A549 (cell line): ENCODE data around the gene COBL. TPM values are rescaled to one million over a fixed set of nuclear protein-coding genes. Genes with fewer than 3 reads are reported as not detected.
A peak's percentile ranks its signal among the peaks of the same experiment; 100 is the strongest.

Experiments
- ATAC-seq, 2 experiments: fragments of 200-7000 bp in 1 of 2; fragments of >200 bp in 1 of 2; cut with Nextera tagmentation in 1 of 2; cut with Tn5 transposase in 1 of 2; 3 replicates each; pipeline versions ENCODE4 v1.8.0 to v1.9.1; 2018 to 2020; ENCODE audit warnings: mild to moderate bottlenecking in 1 of 2, moderate library complexity in 1 of 2
- CTCF ChIA-PET: fragments of 300-600 bp; sonication (Branson Sonifier 250); formaldehyde crosslinking; extraction: SDS; loops from one replicate; lab custom pipeline; 2021; ENCODE audit warnings: antibody characterized with exemption, inconsistent platforms; lab: Yijun Ruan, JAX
- POLR2A ChIA-PET: fragments of 350-600 bp; formaldehyde crosslinking; extraction: SDS; loops from one replicate; lab custom pipeline; 2021; ENCODE audit warnings: antibody characterized with exemption, inconsistent platforms; lab: Yijun Ruan, JAX
- DNase-seq, 2 experiments: peaks; one replicate each; pipeline versions ENCODE4 v3.0.0 to v3.0.0-alpha.2; 2011 to 2016; ENCODE audit warnings: low read depth in 1 of 2, low spot score in 1 of 2
- FAIRE-seq: peaks from 2 replicates; lab custom pipeline; 2011; peaks lifted over from hg19 to GRCh38; lab: Jason Lieb, UNC
- H3K27ac ChIP-seq, 2 experiments: fragments of >200 bp; sonication (Bioruptor Twin); formaldehyde crosslinking; 3 replicates each; pipeline ENCODE4 v1.5.1; 2016 to 2017
- H3K4me1 ChIP-seq: fragments of >200 bp; sonication (Bioruptor Twin); formaldehyde crosslinking; 3 replicates; pipeline ENCODE4 v1.6.1; 2016
- H3K4me2 ChIP-seq: fragments of >200 bp; sonication (Bioruptor Twin); formaldehyde crosslinking; 3 replicates; pipeline ENCODE4 v1.6.1; 2016
- H3K4me3 ChIP-seq: fragments of >200 bp; sonication (Bioruptor Twin); formaldehyde crosslinking; 3 replicates; pipeline ENCODE4 v1.5.1; 2016
- H3K9me3 ChIP-seq: fragments of >200 bp; sonication (Bioruptor Twin); formaldehyde crosslinking; 3 replicates; pipeline ENCODE4 v1.6.1; 2016
- CHD2 ChIP-seq: fragments of 150-350 bp; IDR thresholded peaks from 2 replicates; pipeline ENCODE4 v1.6.1; 2014; ENCODE audit warnings: low read length; ENCODE audit not compliant: partially characterized antibody
- ESRRA ChIP-seq: fragments of 150-350 bp; IDR thresholded peaks from 2 replicates; pipeline ENCODE4 v1.6.1; 2014; ENCODE audit warnings: mild to moderate bottlenecking, low read length, borderline replicate concordance
- FOSL2 ChIP-seq, 2 experiments: fragments of 450-650 bp in 1 of 2; fragments of >200 bp in 1 of 2; sonication (Bioruptor Twin) in 1 of 2; formaldehyde crosslinking; IDR thresholded peaks; 2 replicates each; pipeline versions ENCODE4 v1.5.0 to v1.6.1; 2016 to 2020; ENCODE audit warnings: mild to moderate bottlenecking in 1 of 2, moderate library complexity in 1 of 2
- HDAC2 ChIP-seq: fragments of 200-600 bp; sonication (generic); IDR thresholded peaks from 2 replicates; pipeline ENCODE4 v1.6.1; 2016
- HEYL ChIP-seq: fragments of 250-450 bp; sonication (Bioruptor Pico); IDR thresholded peaks from 2 replicates; pipeline ENCODE4 v1.8.0; 2021; ENCODE audit warnings: mild to moderate bottlenecking, moderate library complexity
- JUN ChIP-seq, 2 experiments: fragments of >200 bp; sonication (Bioruptor Twin); formaldehyde crosslinking; IDR thresholded peaks; 2 replicates in 1 of 2; 3 replicates in 1 of 2; pipeline ENCODE4 v1.6.1; 2016 to 2017
- KDM1A ChIP-seq: fragments of 200-600 bp; sonication (generic); IDR thresholded peaks from 2 replicates; pipeline ENCODE4 v1.6.1; 2016; ENCODE audit warnings: low read depth, mild to moderate bottlenecking
- NFE2L2 ChIP-seq: fragments of 150-350 bp; conservative IDR thresholded peaks from 2 replicates; pipeline ENCODE4 v1.6.1; 2014; ENCODE audit warnings: low read length
- PHF8 ChIP-seq: fragments of 200-600 bp; sonication (generic); IDR thresholded peaks from 2 replicates; pipeline ENCODE4 v1.6.1; 2016; ENCODE audit warnings: low read depth, mild to moderate bottlenecking, antibody characterized with exemption, moderate library complexity, borderline replicate concordance
- POLR2A ChIP-seq: IDR thresholded peaks from 2 replicates; pipeline ENCODE4 v1.6.1; 2012; ENCODE audit warnings: mild to moderate bottlenecking, low read length
- RAD21 ChIP-seq, 2 experiments: fragments of >200 bp in 1 of 2; sonication (Bioruptor Twin) in 1 of 2; formaldehyde crosslinking in 1 of 2; IDR thresholded peaks in 1 of 2; conservative IDR thresholded peaks in 1 of 2; 2 replicates in 1 of 2; 3 replicates in 1 of 2; pipeline ENCODE4 v1.6.1; 2012 to 2018; ENCODE audit warnings: inconsistent platforms in 1 of 2
- RARB ChIP-seq: fragments of 250-450 bp; sonication (Bioruptor Pico); IDR thresholded peaks from 2 replicates; pipeline ENCODE4 v1.8.0; 2021; ENCODE audit warnings: mild to moderate bottlenecking, moderate library complexity
- RCOR1 ChIP-seq: fragments of 150-350 bp; IDR thresholded peaks from 2 replicates; pipeline ENCODE4 v1.6.1; 2014; ENCODE audit warnings: antibody characterized with exemption, low read length, low read depth
- SMC3 ChIP-seq: fragments of >200 bp; sonication (Bioruptor Twin); formaldehyde crosslinking; IDR thresholded peaks from 3 replicates; pipeline ENCODE4 v1.6.1; 2018; ENCODE audit warnings: inconsistent platforms
- TFCP2L1 ChIP-seq: fragments of 250-450 bp; sonication (Bioruptor Pico); IDR thresholded peaks from 2 replicates; pipeline ENCODE4 v1.5.0; 2021; ENCODE audit warnings: mild to moderate bottlenecking
- USF2 ChIP-seq: fragments of 450-650 bp; IDR thresholded peaks from 2 replicates; pipeline ENCODE4 v1.6.1; 2014; ENCODE audit warnings: antibody characterized with exemption
- ZC3H11A ChIP-seq: fragments of 450-650 bp; IDR thresholded peaks from 2 replicates; pipeline ENCODE4 v1.6.1; 2014; ENCODE audit warnings: antibody characterized with exemption, mild to moderate bottlenecking
- ZSCAN20 ChIP-seq: fragments of 250-450 bp; sonication (Bioruptor Pico); IDR thresholded peaks from 2 replicates; pipeline ENCODE4 v1.8.0; 2022; ENCODE audit warnings: mild to moderate bottlenecking, moderate library complexity
- WGBS: methylation state at CpG from one replicate; pipeline ENCODE4 v1.1.6; 2017; ENCODE audit errors: missing lambda C conversion rate; 5-methylcytosine and 5-hydroxymethylcytosine counted together
- polyA plus RNA-seq, 4 experiments: library from polyadenylated mRNA; depleted of rRNA in 3 of 4; stranded (reverse); fragments of >200 nt; fragmentation: RNase III in 1 of 4; extraction: RNeasy Plus Mini Kit Qiagen cat#74134 plus additional on column Dnase treatment in 1 of 4; gene quantifications; 2 replicates in 3 of 4; 3 replicates in 1 of 4; pipeline ENCODE4 v1.2.3, GENCODE V29; 2011 to 2017
- TF ChIP-seq, protein P1 (sequence below): IDR thresholded peaks from 2 replicates; pipeline ENCODE4 v1.6.1; 2012
- TF ChIP-seq, protein P2 (sequence below): IDR thresholded peaks from 2 replicates; pipeline ENCODE4 v1.6.1; 2012
- TF ChIP-seq, protein P3 (sequence below): fragments of >200 bp; sonication (Bioruptor Twin); formaldehyde crosslinking; IDR thresholded peaks from 2 replicates; pipeline ENCODE4 v1.6.1; 2016
- TF ChIP-seq, protein P4 (sequence below): fragments of >200 bp; sonication (Bioruptor Twin); formaldehyde crosslinking; IDR thresholded peaks from 3 replicates; pipeline ENCODE4 v1.6.1; 2016
- TF ChIP-seq, protein P5 (sequence below): fragments of >200 bp; sonication (Bioruptor Twin); formaldehyde crosslinking; IDR thresholded peaks from 3 replicates; pipeline ENCODE4 v1.5.1; 2016

COBL gene
- polyA plus RNA-seq, 2 of the 4 experiments (the other 2 are of a cell fraction), result 1.5 to 7.4 TPM

DNA sequence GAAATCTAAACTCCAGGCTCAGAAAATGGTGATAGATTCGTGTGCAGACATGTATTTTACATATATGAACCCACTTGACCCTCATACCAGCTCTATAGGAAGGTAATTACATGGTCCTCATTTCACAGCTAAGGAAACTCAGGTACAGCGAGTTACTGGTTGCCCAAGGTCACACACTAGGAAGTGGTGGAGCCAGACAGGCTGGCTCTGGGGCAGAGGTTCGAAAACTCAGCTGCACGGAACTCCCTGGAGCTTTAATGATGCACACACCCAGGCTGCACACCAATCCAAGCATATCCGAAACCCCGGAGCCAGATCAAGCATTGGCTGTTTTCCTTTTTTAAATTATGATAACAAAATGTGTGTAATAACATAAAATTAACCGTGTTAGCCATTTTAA lies 172.4 kb downstream of the COBL start:
- CTCF ChIA-PET, result interaction anchor here (1.2 to 2.2 kb wide), 2 partner anchors 9 to 16 kb away, joined by 4 to 13 read pairs; no protein-coding TSS in a partner anchor
- FAIRE-seq, result no peak

GRCh38 chr7:51142741-51143385 lies 173.7 kb downstream of the COBL start:
- TF ChIP-seq ZSCAN20 (CRISPR knock-in tag) (no peak), FOSL2 (IDR thresholded peaks at IDR 0.05) (no peak), FOSL2 (CRISPR knock-in tag; IDR thresholded peaks at IDR 0.05) (no peak), HDAC2 (no peak), RARB (CRISPR knock-in tag) (no peak), HEYL (CRISPR knock-in tag) (no peak), RAD21 (conservative IDR thresholded peaks at IDR 0.05 in 1 of 2, IDR thresholded peaks at IDR 0.05 in 1 of 2) (no peak), TFCP2L1 (CRISPR knock-in tag) (no peak), POLR2A (no peak)
- no peak for DNase-seq
- Histone ChIP-seq H3K4me2 (no peak overlapping the region), H3K4me3 (no peak overlapping the region), H3K27ac (no peak overlapping the region), H3K4me1 (peaks cover 8% of the 10 kb centered on the region), H3K9me3 (peaks cover 7% of the 10 kb centered on the region)
- ChIA-PET POLR2A (no interaction called here), CTCF (interaction anchor here (0.7 to 4.5 kb wide), 13 partner anchors 9 to 1050 kb away, joined by 3 to 145 read pairs (median 13); partner anchors contain the start of gene ZPBP)
- FAIRE-seq, result no peak
- WGBS, result 66% methylated on average over 6 of the region's 6 CpGs
- no peak for ATAC-seq

More for the DNA sequence above, 172.4 kb downstream of the COBL start:
- Histone ChIP-seq H3K4me2 (no peak overlapping the region), H3K4me1 (peaks cover 8% of the 10 kb centered on the region), H3K4me3 (no peak overlapping the region), H3K27ac (no peak overlapping the region), H3K9me3 (peaks cover 7% of the 10 kb centered on the region)
- ATAC-seq (no peak), DNase-seq (no peak)
- TF ChIP-seq, protein P1, sequence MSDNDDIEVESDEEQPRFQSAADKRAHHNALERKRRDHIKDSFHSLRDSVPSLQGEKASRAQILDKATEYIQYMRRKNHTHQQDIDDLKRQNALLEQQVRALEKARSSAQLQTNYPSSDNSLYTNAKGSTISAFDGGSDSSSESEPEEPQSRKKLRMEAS, result no peak
- TF ChIP-seq KDM1A, result no peak
- TF ChIP-seq POLR2A, result no peak
- TF ChIP-seq ZSCAN20 (CRISPR knock-in tag), result no peak
- TF ChIP-seq TFCP2L1 (CRISPR knock-in tag), result no peak
- TF ChIP-seq RCOR1, result no peak
- TF ChIP-seq, protein P2, sequence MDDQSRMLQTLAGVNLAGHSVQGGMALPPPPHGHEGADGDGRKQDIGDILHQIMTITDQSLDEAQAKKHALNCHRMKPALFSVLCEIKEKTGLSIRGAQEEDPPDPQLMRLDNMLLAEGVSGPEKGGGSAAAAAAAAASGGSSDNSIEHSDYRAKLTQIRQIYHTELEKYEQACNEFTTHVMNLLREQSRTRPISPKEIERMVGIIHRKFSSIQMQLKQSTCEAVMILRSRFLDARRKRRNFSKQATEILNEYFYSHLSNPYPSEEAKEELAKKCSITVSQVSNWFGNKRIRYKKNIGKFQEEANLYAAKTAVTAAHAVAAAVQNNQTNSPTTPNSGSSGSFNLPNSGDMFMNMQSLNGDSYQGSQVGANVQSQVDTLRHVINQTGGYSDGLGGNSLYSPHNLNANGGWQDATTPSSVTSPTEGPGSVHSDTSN, result no peak
- no peak for TF ChIP-seq NFE2L2
- TF ChIP-seq CHD2, result no peak
- TF ChIP-seq, protein P3, sequence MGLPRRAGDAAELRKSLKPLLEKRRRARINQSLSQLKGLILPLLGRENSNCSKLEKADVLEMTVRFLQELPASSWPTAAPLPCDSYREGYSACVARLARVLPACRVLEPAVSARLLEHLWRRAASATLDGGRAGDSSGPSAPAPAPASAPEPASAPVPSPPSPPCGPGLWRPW, result no peak
- no peak for TF ChIP-seq USF2
- no peak for TF ChIP-seq PHF8
- TF ChIP-seq, protein P4, sequence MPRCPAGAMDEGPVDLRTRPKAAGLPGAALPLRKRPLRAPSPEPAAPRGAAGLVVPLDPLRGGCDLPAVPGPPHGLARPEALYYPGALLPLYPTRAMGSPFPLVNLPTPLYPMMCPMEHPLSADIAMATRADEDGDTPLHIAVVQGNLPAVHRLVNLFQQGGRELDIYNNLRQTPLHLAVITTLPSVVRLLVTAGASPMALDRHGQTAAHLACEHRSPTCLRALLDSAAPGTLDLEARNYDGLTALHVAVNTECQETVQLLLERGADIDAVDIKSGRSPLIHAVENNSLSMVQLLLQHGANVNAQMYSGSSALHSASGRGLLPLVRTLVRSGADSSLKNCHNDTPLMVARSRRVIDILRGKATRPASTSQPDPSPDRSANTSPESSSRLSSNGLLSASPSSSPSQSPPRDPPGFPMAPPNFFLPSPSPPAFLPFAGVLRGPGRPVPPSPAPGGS, result no peak
- TF ChIP-seq ZC3H11A, result no peak
- POLR2A ChIA-PET, result no interaction called here
- 57% methylated on average over 7 of the region's 7 CpGs for WGBS

DNA sequence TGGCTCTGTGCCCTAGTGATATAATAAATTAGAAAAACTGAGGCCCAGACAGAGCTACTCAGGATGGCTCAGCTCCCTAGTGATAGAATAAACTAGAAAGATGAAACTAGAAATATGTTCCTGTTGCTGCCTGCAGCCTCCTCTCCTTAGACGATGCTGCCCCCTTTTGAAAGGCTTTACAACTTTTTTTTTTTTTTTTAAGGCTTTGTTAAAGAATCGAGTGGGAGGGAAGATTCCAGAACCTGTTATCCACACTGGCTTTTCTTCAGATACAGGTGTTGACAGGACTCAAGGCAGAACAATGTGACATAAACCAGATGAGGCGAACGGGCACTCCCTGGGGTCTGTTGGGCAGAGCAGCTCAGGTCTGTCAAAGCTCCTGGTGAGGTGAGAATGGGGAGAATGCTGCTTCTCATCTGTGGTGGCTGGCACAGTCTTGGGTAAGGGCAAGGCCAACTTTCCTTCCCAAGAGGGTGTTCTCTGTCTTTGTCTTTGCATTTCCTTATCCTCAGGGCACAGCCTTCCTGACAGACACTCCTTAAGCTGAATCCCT lies 175.1 kb downstream of the COBL start:
- FAIRE-seq, result no peak
- WGBS, result 16% methylated on average over 4 of the region's 4 CpGs
- POLR2A ChIA-PET, result interaction anchor here (0.7 kb wide), 1 partner anchor 459 kb away, joined by 4 read pairs; no protein-coding TSS in a partner anchor
- ATAC-seq, result peak; percentile 62 to 72; a peak in 5 of 6 replicates
- CTCF ChIA-PET, result interaction anchor here (0.5 to 4.5 kb wide), 151 partner anchors 9 to 1879 kb away, joined by 3 to 145 read pairs (median 4); partner anchors contain the start of gene ZPBP
- H3K4me1 ChIP-seq, result peaks cover 8% of the 10 kb centered on the region
- peak; percentile 13 to 41 for DNase-seq
- H3K27ac ChIP-seq, result no peak overlapping the region
- H3K4me2 ChIP-seq, result no peak overlapping the region
- no peak overlapping the region for H3K4me3 ChIP-seq
- TF ChIP-seq, protein P5, sequence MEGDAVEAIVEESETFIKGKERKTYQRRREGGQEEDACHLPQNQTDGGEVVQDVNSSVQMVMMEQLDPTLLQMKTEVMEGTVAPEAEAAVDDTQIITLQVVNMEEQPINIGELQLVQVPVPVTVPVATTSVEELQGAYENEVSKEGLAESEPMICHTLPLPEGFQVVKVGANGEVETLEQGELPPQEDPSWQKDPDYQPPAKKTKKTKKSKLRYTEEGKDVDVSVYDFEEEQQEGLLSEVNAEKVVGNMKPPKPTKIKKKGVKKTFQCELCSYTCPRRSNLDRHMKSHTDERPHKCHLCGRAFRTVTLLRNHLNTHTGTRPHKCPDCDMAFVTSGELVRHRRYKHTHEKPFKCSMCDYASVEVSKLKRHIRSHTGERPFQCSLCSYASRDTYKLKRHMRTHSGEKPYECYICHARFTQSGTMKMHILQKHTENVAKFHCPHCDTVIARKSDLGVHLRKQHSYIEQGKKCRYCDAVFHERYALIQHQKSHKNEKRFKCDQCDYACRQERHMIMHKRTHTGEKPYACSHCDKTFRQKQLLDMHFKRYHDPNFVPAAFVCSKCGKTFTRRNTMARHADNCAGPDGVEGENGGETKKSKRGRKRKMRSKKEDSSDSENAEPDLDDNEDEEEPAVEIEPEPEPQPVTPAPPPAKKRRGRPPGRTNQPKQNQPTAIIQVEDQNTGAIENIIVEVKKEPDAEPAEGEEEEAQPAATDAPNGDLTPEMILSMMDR, result peak; percentile 77
- TF ChIP-seq ESRRA (no peak), SMC3 (peak; percentile 82), RAD21 (conservative IDR thresholded peaks at IDR 0.05 in 1 of 2, IDR thresholded peaks at IDR 0.05 in 1 of 2) (peak; percentile 92 to 93), JUN (IDR thresholded peaks at IDR 0.05) (no peak)
- TF ChIP-seq, all 56 proteins: peak for 3
- H3K9me3 ChIP-seq, result peaks cover 1% of the 10 kb centered on the region
